GM21619 (cell line): ENCODE results near the gene HIGD2A.

Experiments
- ATAC-seq: cut with Tn5 transposase; IDR thresholded peaks from one replicate; pipeline ENCODE4 v1.9.1; 2021; ENCODE audit not compliant: unreplicated experiment

Gene HIGD2A

GRCh38 chr5:176388444-176389134, at the start of gene HIGD2A, which contains the start of gene NOP16:
Gene HIGD2A, plus strand, starts transcription at chr5:176388751. Its CDS starts 69 bp downstream, at chr5:176388820.
Gene NOP16, minus strand, starts transcription at chr5:176388598. Its CDS starts 59 bp downstream, at chr5:176388539.
- ATAC-seq: peak; percentile 82

- no peak for ATAC-seq
These were observed 49.2 kb upstream of the HIGD2A start for GRCh38 chr5:176339304-176339703.

DNA sequence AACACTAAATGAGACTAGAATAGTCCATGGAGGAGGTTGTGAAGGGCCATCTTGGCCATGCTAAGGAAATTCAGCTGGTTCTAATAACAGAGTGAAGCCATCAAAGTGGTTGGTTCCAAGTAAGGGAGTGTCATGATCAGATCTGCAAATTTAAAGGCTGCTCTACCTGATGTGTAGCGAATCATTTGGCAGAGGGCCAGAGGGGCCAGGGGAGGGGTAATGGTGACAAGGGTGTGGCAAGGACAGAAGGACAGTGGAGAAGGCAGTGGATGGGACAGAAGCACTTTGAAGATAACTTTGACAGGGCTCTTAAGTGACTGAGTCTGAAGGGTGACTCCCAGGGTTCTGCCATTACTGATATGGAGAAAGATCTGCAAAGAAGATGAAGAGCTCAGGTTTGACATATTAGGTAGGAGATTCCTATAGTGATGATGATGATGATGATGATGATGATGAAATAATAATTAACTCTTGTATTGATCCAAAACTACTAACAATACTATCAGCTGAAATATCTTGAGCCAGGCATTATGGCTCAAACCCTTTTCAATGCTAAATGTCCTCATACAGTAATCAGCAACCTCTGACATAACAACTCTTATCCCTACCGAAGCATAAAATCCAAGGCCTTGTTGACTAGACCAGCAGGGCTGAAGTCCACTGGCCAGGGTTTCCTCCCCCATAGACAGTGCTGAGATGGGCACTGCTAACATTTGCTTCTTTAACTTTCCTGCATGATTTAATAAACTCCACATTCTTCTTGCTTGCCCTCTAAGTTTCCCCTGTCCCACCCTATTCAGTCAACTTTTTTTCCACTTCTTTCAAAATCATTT, 47.0 kb upstream of the HIGD2A start:
- ATAC-seq: no peak

- ATAC-seq: no peak
These were observed 46.4 kb upstream of the HIGD2A start for GRCh38 chr5:176342158-176342483.

- no peak for ATAC-seq
These were observed 45.6 kb upstream of the HIGD2A start for GRCh38 chr5:176342766-176343458.

- no peak for ATAC-seq
These were observed 38.1 kb upstream of the HIGD2A start for GRCh38 chr5:176350416-176350815.

- ATAC-seq: no peak
These were observed 36.3 kb upstream of the HIGD2A start for GRCh38 chr5:176352116-176352878.

GRCh38 chr5:176353533-176353932, 35.0 kb upstream of the HIGD2A start:
- no peak for ATAC-seq

GRCh38 chr5:176355400-176356178, 33.0 kb upstream of the HIGD2A start:
- ATAC-seq: no peak

GRCh38 chr5:176356179-176356566, 32.4 kb upstream of the HIGD2A start:
- no peak for ATAC-seq

DNA sequence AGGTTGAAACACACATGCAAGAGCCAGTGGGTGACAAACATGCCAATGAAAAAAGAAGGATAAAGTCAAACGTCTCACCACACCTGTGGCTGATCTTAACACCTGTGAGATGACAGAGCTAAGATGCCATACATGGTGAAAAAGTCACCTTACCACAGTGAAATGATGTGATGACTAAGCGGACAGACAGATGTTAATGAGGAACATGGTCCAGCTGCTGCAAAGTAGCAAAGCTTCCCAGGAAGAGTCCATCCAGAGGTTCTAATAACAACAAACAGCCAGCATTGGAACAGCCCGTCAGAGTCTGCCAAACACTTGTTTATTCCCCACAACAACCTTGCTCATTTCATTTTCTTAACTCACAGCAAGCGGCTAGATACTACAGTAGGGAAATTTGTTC, 28.9 kb upstream of the HIGD2A start:
- no peak for ATAC-seq

DNA sequence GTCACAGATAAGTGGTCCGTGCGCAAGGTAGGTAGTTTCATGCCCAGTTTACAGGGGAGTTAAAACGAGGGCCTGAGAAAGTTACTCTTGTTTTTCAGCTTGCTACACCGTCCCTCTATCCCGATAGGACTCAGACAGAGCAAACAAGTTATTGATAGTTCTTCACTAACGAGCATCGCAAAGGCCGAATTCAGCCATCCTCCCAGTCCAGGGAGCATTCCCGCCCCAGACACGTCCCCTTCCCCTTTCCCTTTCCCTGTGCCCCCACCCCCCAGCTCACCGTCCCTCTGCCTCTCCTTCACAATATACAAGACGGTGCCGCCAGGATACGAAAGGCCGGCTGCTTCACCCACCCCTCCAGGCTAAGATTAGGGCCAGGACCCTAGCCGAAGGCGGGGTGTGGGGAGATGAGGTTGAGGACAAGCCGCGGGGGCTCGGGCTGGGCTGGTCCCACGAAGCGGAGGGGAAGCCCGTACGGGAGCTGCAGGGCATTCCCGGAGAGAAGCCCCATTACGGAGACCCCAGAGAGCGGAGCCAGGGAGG, 27.6 kb upstream of the HIGD2A start:
- ATAC-seq: no peak

- peak; percentile 86 for ATAC-seq
These were observed 26.9 kb upstream of the HIGD2A start, which contains the start of gene KIAA1191 for GRCh38 chr5:176361437-176362232. Gene KIAA1191, minus strand, starts transcription at chr5:176361764. Its CDS starts 2,256 bp downstream, at chr5:176359508.

GRCh38 chr5:176362233-176362490, 26.4 kb upstream of the HIGD2A start:
- peak; percentile 11 for ATAC-seq

DNA sequence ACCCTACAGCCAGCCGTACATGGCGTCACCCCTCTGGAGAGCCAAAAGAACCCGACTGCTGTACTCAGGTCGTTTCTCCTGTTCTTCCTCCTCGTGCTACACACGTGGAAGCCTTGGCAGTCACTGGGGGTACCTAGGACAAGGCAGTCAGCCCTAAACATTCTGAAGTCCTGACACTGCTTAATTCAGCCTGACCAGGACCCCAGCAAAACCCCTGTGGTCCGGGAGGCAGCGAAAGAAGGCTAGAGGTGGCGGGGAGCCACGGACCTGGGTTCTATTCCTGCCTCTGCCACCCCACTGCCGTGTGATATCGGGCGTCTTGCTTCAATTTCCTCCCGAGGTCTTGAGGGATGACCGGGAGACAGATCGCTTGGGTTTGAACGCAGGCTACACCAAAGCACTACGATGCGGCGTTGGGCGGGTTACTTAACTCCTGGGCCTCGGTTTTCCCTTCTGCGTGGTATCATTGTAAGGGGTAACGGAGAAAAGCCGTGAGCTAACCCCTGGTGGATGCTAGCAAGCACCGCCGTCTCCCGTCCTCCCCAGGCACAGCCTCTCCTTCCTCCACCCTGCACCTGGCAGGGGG, 23.7 kb upstream of the HIGD2A start:
- ATAC-seq: no peak

GRCh38 chr5:176365351-176366231, 23.0 kb upstream of the HIGD2A start, which contains the start of gene ARL10:
Gene ARL10, plus strand, starts transcription at chr5:176365487. Its CDS starts 77 bp downstream, at chr5:176365564.
- peak; percentile 32 for ATAC-seq

- ATAC-seq: no peak
These were observed 22.2 kb upstream of the HIGD2A start for GRCh38 chr5:176366232-176366894.
